Keratinocyte (primary cell): ENCODE results near the gene RHBDF1. TPM values are rescaled to one million over a fixed set of nuclear protein-coding genes. Genes with fewer than 3 reads are reported as not detected.

Experiments used
- DNase-seq: peaks from one replicate; pipeline ENCODE4 v3.0.0-alpha.2; 2011; ENCODE audit warnings: low read depth, missing footprints, low spot score
- FAIRE-seq: peaks from 2 replicates; lab custom pipeline; 2011; peaks lifted over from hg19 to GRCh38; lab: Jason Lieb, UNC
- H2AFZ ChIP-seq: 2 replicates; pipeline ENCODE4 v1.6.0; 2012; ENCODE audit warnings: low read length, control low read depth, inconsistent platforms; ENCODE audit not compliant: control insufficient read depth
- H3K27ac ChIP-seq: 2 replicates; pipeline ENCODE4 v1.5.1; 2011; ENCODE audit warnings: low read length; ENCODE audit not compliant: control insufficient read depth, insufficient read depth
- H3K27me3 ChIP-seq: 3 replicates; pipeline ENCODE4 v1.6.0; 2011; ENCODE audit warnings: low read length; ENCODE audit not compliant: control insufficient read depth, insufficient read depth; ENCODE audit errors: extremely low read depth
- H3K36me3 ChIP-seq, 2 experiments: 2 replicates in 1 of 2; 3 replicates in 1 of 2; pipeline ENCODE4 v1.5.1; 2011; ENCODE audit warnings: low read length in 2 of 2, mild to moderate bottlenecking in 1 of 2; ENCODE audit not compliant: control insufficient read depth in 2 of 2, insufficient read depth in 2 of 2; ENCODE audit errors: extremely low read depth in 1 of 2
- H3K4me1 ChIP-seq: 3 replicates; pipeline ENCODE4 v1.5.1; 2011; ENCODE audit warnings: low read length; ENCODE audit not compliant: control insufficient read depth, insufficient read depth; ENCODE audit errors: extremely low read depth
- H3K4me2 ChIP-seq: 3 replicates; pipeline ENCODE4 v1.6.0; 2011; ENCODE audit warnings: low read depth, low read length; ENCODE audit not compliant: control insufficient read depth, insufficient read depth; ENCODE audit errors: extremely low read depth
- H3K4me3 ChIP-seq, 3 experiments: fragments of 200-600 bp in 1 of 3; sonication (generic) in 1 of 3; 2 replicates in 2 of 3; 3 replicates in 1 of 3; pipeline ENCODE4 v1.5.1; 2011 to 2016; ENCODE audit warnings: low read length in 3 of 3, mild to moderate bottlenecking in 3 of 3, control low read depth in 2 of 3, inconsistent platforms in 1 of 3, low read depth in 1 of 3, mixed read lengths in 1 of 3, mixed run types in 1 of 3, moderate library complexity in 1 of 3; ENCODE audit not compliant: control insufficient read depth in 2 of 3, insufficient read depth in 2 of 3; ENCODE audit errors: extremely low read depth in 1 of 3
- H3K79me2 ChIP-seq: 2 replicates; pipeline ENCODE4 v1.6.0; 2012; ENCODE audit warnings: low read length; ENCODE audit not compliant: control insufficient read depth, insufficient read depth
- H3K9ac ChIP-seq: 3 replicates; pipeline ENCODE4 v1.6.0; 2011; ENCODE audit warnings: low read length; ENCODE audit not compliant: control insufficient read depth, insufficient read depth; ENCODE audit errors: extremely low read depth
- H3K9me1 ChIP-seq: 3 replicates; pipeline ENCODE4 v1.6.0; 2011; ENCODE audit warnings: low read length; ENCODE audit not compliant: control insufficient read depth, insufficient read depth; ENCODE audit errors: extremely low read depth
- H3K9me3 ChIP-seq: 2 replicates; pipeline ENCODE4 v1.5.1; 2012; ENCODE audit warnings: low read depth, low read length; ENCODE audit not compliant: control insufficient read depth
- H4K20me1 ChIP-seq: 3 replicates; pipeline ENCODE4 v1.6.0; 2011; ENCODE audit warnings: low read length; ENCODE audit not compliant: control insufficient read depth, insufficient read depth; ENCODE audit errors: extremely low read depth
- CTCF ChIP-seq, 3 experiments: IDR thresholded peaks in 1 of 3; conservative IDR thresholded peaks in 1 of 3; optimal IDR thresholded peaks in 1 of 3; 2 replicates in 2 of 3; 3 replicates in 1 of 3; pipeline versions ENCODE3 to v1.5.1; 2011; ENCODE audit warnings: low read length in 3 of 3, mild to moderate bottlenecking in 3 of 3, moderate library complexity in 2 of 3, control low read depth in 1 of 3, inconsistent platforms in 1 of 3; ENCODE audit not compliant: insufficient read depth in 2 of 3; ENCODE audit errors: extremely low read depth in 1 of 3
- EZH2 ChIP-seq: IDR thresholded peaks from one replicate; pipeline ENCODE4 v1.6.1; 2012; ENCODE audit warnings: inconsistent platforms, mild to moderate bottlenecking, low read length, moderate library complexity
- dilution Hi-C: fragments of 300-500 bp; cut with MboI; formaldehyde crosslinking; loops from one replicate; pipeline ENCODE4 v1.7.0; 2020; ENCODE audit warnings: low sequenced_read_pairs; ENCODE audit not compliant: extremely low pct_ligation_motif_present
- polyA plus RNA-seq, 5 experiments: library from polyadenylated mRNA; depleted of rRNA in 3 of 5; stranded (reverse) in 3 of 5; stranded (forward) in 1 of 5; unstranded in 1 of 5; fragments of >200 nt; gene quantifications; 1 replicate in 1 of 5; 2 replicates in 3 of 5; 3 replicates in 1 of 5; pipeline versions ENCODE4 v1.2.1 to v1.2.3, GENCODE V29; 2011 to 2012; ENCODE audit warnings: missing spikeins in 2 of 5, low read depth in 1 of 5, low replicate concordance in 1 of 5

The RHBDF1 gene
- polyA plus RNA-seq, 1 donor (not counting 4 experiments of a cell fraction or from before 2014, with no cell fraction given) = 20.4 TPM

DNA sequence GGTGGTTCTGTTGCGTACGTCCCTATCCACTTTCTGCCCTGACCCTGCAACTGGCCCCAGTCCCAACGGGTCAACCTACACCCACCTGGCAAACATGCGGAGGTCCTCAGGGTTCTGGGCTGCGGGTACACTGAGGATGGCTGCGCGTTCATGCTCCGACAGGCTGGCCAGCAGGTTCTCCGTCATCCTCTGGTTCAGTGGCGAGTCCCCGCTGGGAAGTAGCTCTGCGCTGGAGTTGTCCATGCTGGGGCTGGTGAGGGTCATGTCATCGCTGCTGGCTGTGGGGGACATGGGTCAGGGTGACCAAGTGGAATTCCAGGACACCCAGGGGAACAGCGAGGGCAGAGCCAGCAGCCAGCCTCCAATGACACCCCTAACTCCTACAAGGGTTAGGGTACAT is 16.2 kb upstream of the RHBDF1 start:
- Histone ChIP-seq H4K20me1 (peaks cover 16% of the 10 kb centered on the region), H3K9ac (no peak overlapping the region), H3K9me3 (no peaks in the 10 kb centered on the region), H3K36me3 (peaks cover 47 to 54% of the 10 kb centered on the region in 2 experiments), H3K9me1 (no peaks in the 10 kb centered on the region), H3K79me2 (no peaks in the 10 kb centered on the region), H3K27ac (no peak overlapping the region), H3K27me3 (no peaks in the 10 kb centered on the region), H2AFZ (no peak overlapping the region), H3K4me3 (no peak overlapping the region), H3K4me2 (no peak overlapping the region), H3K4me1 (peaks cover 8% of the 10 kb centered on the region)
- dilution Hi-C loops = no loop called here
- no peak for FAIRE-seq
- DNase-seq = no peak
- no peak for TF ChIP-seq CTCF (optimal IDR thresholded peaks at IDR 0.05 in 1 of 3, IDR thresholded peaks at IDR 0.05 in 1 of 3, conservative IDR thresholded peaks at IDR 0.05 in 1 of 3; ENCODE audit: extremely low read depth in 1 of 3, insufficient read depth in 2 of 3, low read length in 3 of 3)
- no peak for TF ChIP-seq EZH2

GRCh38 chr16:86483-86952 is 14.1 kb upstream of the RHBDF1 start:
- Histone ChIP-seq H3K9me3 (no peaks in the 10 kb centered on the region), H3K36me3 (peaks cover 39 to 45% of the 10 kb centered on the region in 2 experiments)
- FAIRE-seq = no peak

More at GRCh38 chr16:86483-86952, 14.1 kb upstream of the RHBDF1 start:
- Histone ChIP-seq H4K20me1 (peaks cover 11% of the 10 kb centered on the region), H3K9me1 (no peaks in the 10 kb centered on the region), H3K4me1 (peaks cover 8% of the 10 kb centered on the region), H3K27ac (no peak overlapping the region), H3K4me2 (no peak overlapping the region), H2AFZ (no peak overlapping the region), H3K27me3 (no peaks in the 10 kb centered on the region), H3K4me3 (no peak overlapping the region), H3K79me2 (no peaks in the 10 kb centered on the region), H3K9ac (no peak overlapping the region)
- dilution Hi-C loops = no loop called here
- TF ChIP-seq CTCF (optimal IDR thresholded peaks at IDR 0.05 in 1 of 3, IDR thresholded peaks at IDR 0.05 in 1 of 3, conservative IDR thresholded peaks at IDR 0.05 in 1 of 3; ENCODE audit: extremely low read depth in 1 of 3, insufficient read depth in 2 of 3, low read length in 3 of 3) (no peak), EZH2 (no peak)
- DNase-seq = no peak
